Brain microvascular endothelial cell (primary cell): ENCODE results near the gene CAMK2A.

ENCODE experiments used
- DNase-seq: peaks from one replicate; pipeline ENCODE4 v3.0.0-alpha.2; 2020
- H3K27ac ChIP-seq: fragments of 250-450 bp; sonication (Bioruptor Pico); 2 replicates; pipeline ENCODE4 v1.5.1; 2020; ENCODE audit warnings: mild to moderate bottlenecking, moderate library complexity
- H3K27me3 ChIP-seq: fragments of 250-450 bp; sonication (Bioruptor Pico); replicated peaks from 2 replicates; pipeline ENCODE4 v1.5.1; 2020; ENCODE audit warnings: mild to moderate bottlenecking
- H3K36me3 ChIP-seq: fragments of 250-450 bp; sonication (Bioruptor Pico); replicated peaks from 2 replicates; pipeline ENCODE4 v1.5.1; 2020; ENCODE audit warnings: mild to moderate bottlenecking
- H3K4me3 ChIP-seq: 2 replicates; pipeline ENCODE4 v1.5.1; 2011; ENCODE audit warnings: low read depth, mild to moderate bottlenecking, control low read depth, low read length, moderate library complexity
- CTCF ChIP-seq: IDR thresholded peaks from 2 replicates; pipeline ENCODE4 v1.5.1; 2011; ENCODE audit warnings: low read depth, mild to moderate bottlenecking, moderate library complexity, low read length, control low read depth, inconsistent platforms; ENCODE audit errors: missing control alignments
- in situ Hi-C: cut with HindIII; loops from 2 replicates; pipeline ENCODE4 v1.10.0; 2017; ENCODE audit warnings: low sequenced_read_pairs, low pct_ligation_motif_present

CAMK2A gene

GRCh38 chr5:150297236-150297890 is 7.8 kb upstream of the CAMK2A start:
- no peak for TF ChIP-seq CTCF
- in situ Hi-C loops = no loop called here
- Histone ChIP-seq H3K36me3 (no peaks in the 10 kb centered on the region), H3K4me3 (no peak overlapping the region), H3K27me3 (no peaks in the 10 kb centered on the region), H3K27ac (no peak overlapping the region)
- DNase-seq = no peak

GRCh38 chr5:150296496-150296895 is 6.9 kb upstream of the CAMK2A start:
- Histone ChIP-seq H3K4me3 (no peak overlapping the region), H3K27ac (no peak overlapping the region), H3K27me3 (no peaks in the 10 kb centered on the region), H3K36me3 (no peaks in the 10 kb centered on the region)
- in situ Hi-C loops = no loop called here
- TF ChIP-seq CTCF = no peak
- no peak for DNase-seq

GRCh38 chr5:150295741-150296486 is 6.3 kb upstream of the CAMK2A start:
- no peak overlapping the region for H3K4me3 ChIP-seq
- in situ Hi-C loops = no loop called here
- TF ChIP-seq CTCF = no peak
- no peak for DNase-seq
- no peak overlapping the region for H3K27ac ChIP-seq
- no peaks in the 10 kb centered on the region for H3K36me3 ChIP-seq
- H3K27me3 ChIP-seq = no peaks in the 10 kb centered on the region

GRCh38 chr5:150295172-150295634 is 5.6 kb upstream of the CAMK2A start:
- no peak overlapping the region for H3K4me3 ChIP-seq
- in situ Hi-C loops = no loop called here
- TF ChIP-seq CTCF = no peak
- H3K36me3 ChIP-seq = no peaks in the 10 kb centered on the region
- no peak overlapping the region for H3K27ac ChIP-seq
- DNase-seq = peak; percentile 47
- H3K27me3 ChIP-seq = no peaks in the 10 kb centered on the region

- no peak overlapping the region for H3K4me3 ChIP-seq
- in situ Hi-C loops = no loop called here
- no peaks in the 10 kb centered on the region for H3K36me3 ChIP-seq
- H3K27ac ChIP-seq = no peak overlapping the region
- no peaks in the 10 kb centered on the region for H3K27me3 ChIP-seq
- no peak for TF ChIP-seq CTCF
- no peak for DNase-seq
These were observed 5.0 kb upstream of the CAMK2A start for GRCh38 chr5:150294551-150295071.
